Endothelial cell of umbilical vein (primary cell): ENCODE results near the gene TNIP1. TPM values are rescaled to one million over a fixed set of nuclear protein-coding genes. Genes with fewer than 3 reads are reported as not detected.

Experiments used
- BruUV-seq: library from RNA; stranded (reverse); fragments of 400-500 nt; replicated peaks from 2 replicates; lab custom pipeline; 2021; lab: Mats Ljungman, UMichigan
- CTCF ChIA-PET: fragments of 300-600, 350-600 bp; sonication (Branson Sonifier 250); formaldehyde crosslinking; loops from one replicate; lab custom pipeline; 2021; ENCODE audit warnings: antibody characterized with exemption, inconsistent platforms; lab: Charles Lee
- POLR2A ChIA-PET: fragments of 300-600, 350-600 bp; sonication (Branson Sonifier 250); formaldehyde crosslinking; loops from one replicate; lab custom pipeline; 2021; ENCODE audit warnings: antibody characterized with exemption, inconsistent platforms; lab: Charles Lee
- DNase-seq: peaks from one replicate; pipeline ENCODE4 v3.0.0-alpha.2; 2011; ENCODE audit warnings: low read depth, low spot score
- FAIRE-seq: peaks from 2 replicates; lab custom pipeline; 2011; peaks lifted over from hg19 to GRCh38; lab: Jason Lieb, UNC
- H2AFZ ChIP-seq: 2 replicates; pipeline ENCODE4 v1.6.0; 2012; ENCODE audit warnings: low read depth, low read length, control low read depth, inconsistent platforms
- H3K27ac ChIP-seq: 2 replicates; pipeline ENCODE4 v1.5.1; 2011; ENCODE audit warnings: low read depth, mild to moderate bottlenecking, control low read depth, low read length, moderate library complexity; ENCODE audit not compliant: insufficient read depth
- H3K27me3 ChIP-seq, 2 experiments: 2 replicates each; pipeline versions ENCODE4 v1.6.0 to v1.6.1; 2011; ENCODE audit warnings: low read length in 2 of 2, mixed read lengths in 1 of 2; ENCODE audit not compliant: control insufficient read depth in 2 of 2, insufficient read depth in 2 of 2
- H3K36me3 ChIP-seq, 2 experiments: 2 replicates in 1 of 2; 3 replicates in 1 of 2; pipeline ENCODE4 v1.5.1; 2011; ENCODE audit warnings: low read length in 2 of 2, mild to moderate bottlenecking in 1 of 2, moderate library complexity in 1 of 2; ENCODE audit not compliant: control insufficient read depth in 2 of 2, insufficient read depth in 2 of 2; ENCODE audit errors: extremely low read depth in 1 of 2
- H3K4me1 ChIP-seq: 3 replicates; pipeline ENCODE4 v1.5.1; 2011; ENCODE audit warnings: mild to moderate bottlenecking, low read length; ENCODE audit not compliant: control insufficient read depth, insufficient read depth; ENCODE audit errors: extremely low read depth
- H3K4me2 ChIP-seq: 2 replicates; pipeline ENCODE4 v1.6.1; 2011; ENCODE audit warnings: low read length, control low read depth, mixed read lengths; ENCODE audit not compliant: insufficient read depth
- H3K4me3 ChIP-seq, 3 experiments: fragments of 200-600 bp in 1 of 3; sonication (generic), shearing (Covaris generic) in 1 of 3; replicated peaks in 1 of 3; 2 replicates each; pipeline ENCODE4 v1.5.1; 2011 to 2016; ENCODE audit warnings: control low read depth in 3 of 3, low read length in 3 of 3, mild to moderate bottlenecking in 2 of 3, inconsistent platforms in 1 of 3, low read depth in 1 of 3, moderate library complexity in 1 of 3; ENCODE audit not compliant: insufficient read depth in 1 of 3
- H3K79me2 ChIP-seq: 2 replicates; pipeline ENCODE4 v1.6.0; 2012; ENCODE audit warnings: low read length, inconsistent platforms; ENCODE audit not compliant: control insufficient read depth, insufficient read depth
- H3K9ac ChIP-seq: replicated peaks from 2 replicates; pipeline ENCODE3; 2011; ENCODE audit warnings: low read length, control low read depth; ENCODE audit not compliant: insufficient read depth; ENCODE audit errors: extremely low read depth
- H3K9me1 ChIP-seq: replicated peaks from 3 replicates; pipeline ENCODE4 v1.6.0; 2011; ENCODE audit warnings: mild to moderate bottlenecking, low read length; ENCODE audit not compliant: control insufficient read depth, insufficient read depth; ENCODE audit errors: extremely low read depth
- H3K9me3 ChIP-seq: replicated peaks from 2 replicates; pipeline ENCODE4 v1.5.1; 2012; ENCODE audit warnings: low read length, inconsistent platforms; ENCODE audit not compliant: control insufficient read depth, insufficient read depth
- H4K20me1 ChIP-seq: replicated peaks from 2 replicates; pipeline ENCODE3; 2011; ENCODE audit warnings: mild to moderate bottlenecking, low read length; ENCODE audit not compliant: control insufficient read depth, insufficient read depth; ENCODE audit errors: extremely low read depth
- CTCF ChIP-seq, 2 donors: IDR thresholded peaks; 1 replicate in 1 of 2; 2 replicates in 1 of 2; pipeline ENCODE4 v1.5.1; 2011; ENCODE audit warnings: low read length in 2 of 2, mild to moderate bottlenecking in 2 of 2, moderate library complexity in 2 of 2, control low read depth in 1 of 2, inconsistent platforms in 1 of 2, low read depth in 1 of 2; ENCODE audit not compliant: insufficient read depth in 1 of 2; ENCODE audit errors: extremely low read depth in 1 of 2
- EZH2 ChIP-seq: IDR thresholded peaks from 2 replicates; pipeline ENCODE4 v1.6.1; 2012; ENCODE audit warnings: borderline replicate concordance, low read depth, mild to moderate bottlenecking, moderate library complexity, low read length, inconsistent platforms; ENCODE audit not compliant: severe bottlenecking
- FOS ChIP-seq: IDR thresholded peaks from 2 replicates; pipeline ENCODE4 v1.6.1; 2011; ENCODE audit warnings: mild to moderate bottlenecking, low read length, moderate library complexity, borderline replicate concordance; ENCODE audit not compliant: insufficient read depth
- GATA2 ChIP-seq: IDR thresholded peaks from 2 replicates; pipeline ENCODE4 v1.7.0; 2011; ENCODE audit warnings: low read depth, mild to moderate bottlenecking, moderate library complexity, mixed read lengths, low read length; ENCODE audit not compliant: insufficient read length, insufficient read depth
- JUN ChIP-seq: IDR thresholded peaks from 2 replicates; pipeline ENCODE4 v1.6.1; 2011; ENCODE audit warnings: borderline replicate concordance, low read depth; ENCODE audit not compliant: insufficient read length, insufficient read depth
- MAX ChIP-seq: IDR thresholded peaks from 2 replicates; pipeline ENCODE4 v1.6.1; 2011; ENCODE audit not compliant: insufficient read depth, insufficient read length
- MYC ChIP-seq: IDR thresholded peaks from one replicate; pipeline ENCODE4 v1.6.1; 2011; ENCODE audit warnings: mild to moderate bottlenecking, low read depth, low read length
- POLR2A ChIP-seq: IDR thresholded peaks from 2 replicates; pipeline ENCODE4 v1.6.1; 2012; ENCODE audit warnings: low read depth, mild to moderate bottlenecking, control low read depth, low read length
- POLR2AphosphoS5 ChIP-seq: IDR thresholded peaks from 2 replicates; pipeline ENCODE4 v1.6.1; 2012; ENCODE audit warnings: low read depth, mild to moderate bottlenecking, control low read depth, low read length, moderate library complexity; ENCODE audit not compliant: insufficient read depth
- dilution Hi-C: fragments of 300-500 bp; cut with MboI; formaldehyde crosslinking; loops from one replicate; pipeline ENCODE4 v1.15.0; 2019; ENCODE audit warnings: low sequenced_read_pairs; ENCODE audit not compliant: extremely low pct_ligation_motif_present
- intact Hi-C: fragments of 100-400 bp; cut with micrococcal nuclease; formaldehyde crosslinking; loops from one replicate; pipeline ENCODE4 v1.10.0; 2022
- polyA plus RNA-seq, 4 experiments: library from polyadenylated mRNA; depleted of rRNA in 3 of 4; stranded (reverse) in 3 of 4; unstranded in 1 of 4; fragments of >200 nt; gene quantifications; 2 replicates each; pipeline versions ENCODE4 v1.2.1 to v1.2.3, GENCODE V29; 2011 to 2012; ENCODE audit warnings: missing spikeins in 1 of 4
- total RNA-seq: library from RNA; stranded (reverse); gene quantifications from 2 replicates; pipeline ENCODE4 v1.2.3, GENCODE V29; 2021

The TNIP1 gene
- total and polyA plus RNA-seq, 2 donors (not counting 3 experiments of a cell fraction or from before 2014, with no cell fraction given), result 43.0 to 96.8 TPM

GRCh38 chr5:151084363-151084762, 3.5 kb upstream of the TNIP1 start:
- ChIA-PET POLR2A (no interaction called here), CTCF (interaction anchor here (1.0 to 2.8 kb wide), 4 partner anchors 31 to 82 kb away, joined by 3 to 12 read pairs (median 6); no protein-coding TSS in a partner anchor)
- H3K9me3 ChIP-seq, result no peaks in the 10 kb centered on the region
- H3K4me3 ChIP-seq, result no peak overlapping the region
- DNase-seq (no peak), FAIRE-seq (no peak)
- no peaks in the 10 kb centered on the region for H3K79me2 ChIP-seq
- peaks cover 34% of the 10 kb centered on the region for H3K4me1 ChIP-seq
- H3K9me1 ChIP-seq, result no peaks in the 10 kb centered on the region
- H4K20me1 ChIP-seq, result no peaks in the 10 kb centered on the region
- H2AFZ ChIP-seq, result no peak overlapping the region
- no peak for TF ChIP-seq POLR2A
- no peak for TF ChIP-seq GATA2
- TF ChIP-seq EZH2, result no peak
- TF ChIP-seq POLR2AphosphoS5, result no peak
- no peak for TF ChIP-seq MYC
- TF ChIP-seq MAX, result no peak
- TF ChIP-seq CTCF (IDR thresholded peaks at IDR 0.05; ENCODE audit: extremely low read depth in 1 of 2, insufficient read depth in 1 of 2, low read depth in 1 of 2, low read length in 2 of 2), result no peak
- TF ChIP-seq JUN, result no peak
- no peak for TF ChIP-seq FOS
- dilution Hi-C loops (loop anchor here (10.0 kb wide), 1 partner anchor 50 kb away; no protein-coding TSS in a partner anchor), intact Hi-C loops (no loop called here)
- H3K4me2 ChIP-seq, result no peak overlapping the region
- no peaks in the 10 kb centered on the region for H3K27me3 ChIP-seq
- H3K27ac ChIP-seq, result no peak overlapping the region
- BruUV-seq, result no TSS peak
- H3K9ac ChIP-seq, result no peak overlapping the region
- no peaks in the 10 kb centered on the region for H3K36me3 ChIP-seq
